Kidney (tissue), 14 donors: ENCODE measurements around the gene FEZF1. TPM values are rescaled to one million over a fixed set of nuclear protein-coding genes. Genes with fewer than 3 reads are reported as not detected.
A peak's percentile ranks its signal among the peaks of the same experiment; 100 is the strongest.

Source experiments
- DNase-seq, 5 donors: peaks; one replicate each; pipeline ENCODE4 v3.0.0-alpha.2; 2013 to 2020
- FAIRE-seq: peaks from 2 replicates; lab custom pipeline; 2012; peaks lifted over from hg19 to GRCh38; lab: Jason Lieb, UNC
- H3K27ac ChIP-seq, 2 donors: one replicate each; pipeline ENCODE4 v1.7.0; 2013; ENCODE audit warnings: low read depth in 2 of 2, low read length in 2 of 2, inconsistent platforms in 1 of 2
- H3K27me3 ChIP-seq: one replicate; pipeline ENCODE4 v1.7.1; 2013; ENCODE audit warnings: low read length, inconsistent platforms; ENCODE audit not compliant: control insufficient read depth, insufficient read depth
- H3K36me3 ChIP-seq, 3 donors: one replicate each; pipeline versions ENCODE4 v1.7.0 to v1.7.1; 2013; ENCODE audit warnings: low read length in 3 of 3, control low read depth in 1 of 3, inconsistent platforms in 1 of 3; ENCODE audit not compliant: insufficient read depth in 3 of 3, control insufficient read depth in 2 of 3
- H3K4me1 ChIP-seq, 3 donors: one replicate each; pipeline versions ENCODE4 v1.7.0 to v1.7.1; 2013; ENCODE audit warnings: low read length in 3 of 3, inconsistent platforms in 1 of 3, low read depth in 1 of 3; ENCODE audit not compliant: control insufficient read depth in 2 of 3, insufficient read depth in 2 of 3
- H3K4me3 ChIP-seq, 3 donors: one replicate each; pipeline versions ENCODE4 v1.7.0 to v1.8.1; 2013; ENCODE audit warnings: low read length in 3 of 3, control low read depth in 1 of 3, inconsistent platforms in 1 of 3
- H3K9ac ChIP-seq, 3 donors: one replicate each; pipeline versions ENCODE4 v1.7.0 to v1.7.1; 2013; ENCODE audit warnings: low read length in 3 of 3, control low read depth in 1 of 3, inconsistent platforms in 1 of 3
- H3K9me3 ChIP-seq, 3 donors: one replicate each; pipeline versions ENCODE4 v1.7.0 to v1.7.1; 2013; ENCODE audit warnings: low read length in 3 of 3, control low read depth in 1 of 3, inconsistent platforms in 1 of 3; ENCODE audit not compliant: control insufficient read depth in 2 of 3, insufficient read depth in 1 of 3
- intact Hi-C: fragments of 100-400 bp; cut with DNase I; formaldehyde crosslinking; loops from one replicate; pipeline ENCODE4 v1.11.1; 2022
- polyA plus RNA-seq: library from polyadenylated mRNA; stranded (reverse); fragments of 350-450 nt; fragmentation: Illumina TruSeq; extraction: RNeasy Lipid Tissue Mini Kit (QIAGEN cat#74804); gene quantifications from one replicate; pipeline ENCODE4 v1.2.3, GENCODE V29; 2014; ENCODE audit warnings: low read depth, low replicate concordance; ENCODE audit not compliant: insufficient read depth
- total RNA-seq: library from RNA; stranded (reverse); fragmentation: NEBNext Ultra II Directional; extraction: Animal tissue kit (Norgen Biotek cat#: 25700); gene quantifications from one replicate; pipeline ENCODE4 v1.2.1, GENCODE V29; 2021
- TF ChIP-seq, protein P1 (sequence below): IDR thresholded peaks from 3 replicates; pipeline ENCODE4 v1.5.1; 2012; ENCODE audit warnings: mild to moderate bottlenecking, moderate library complexity, borderline replicate concordance; ENCODE audit not compliant: insufficient read depth; ENCODE audit errors: extremely low read depth
- donor health status: control.
- donor health status: control.
- donor health status: control.
- donor health status: control.
- donor health status: control.
- donor health status: DM: yes; HTN: yes; CAD: no.
- donor health status: Normal renal cell carcinoma (clear cell type).

The FEZF1 gene
- total and polyA plus RNA-seq, 2 donors from 2014 or later: not detected

DNA sequence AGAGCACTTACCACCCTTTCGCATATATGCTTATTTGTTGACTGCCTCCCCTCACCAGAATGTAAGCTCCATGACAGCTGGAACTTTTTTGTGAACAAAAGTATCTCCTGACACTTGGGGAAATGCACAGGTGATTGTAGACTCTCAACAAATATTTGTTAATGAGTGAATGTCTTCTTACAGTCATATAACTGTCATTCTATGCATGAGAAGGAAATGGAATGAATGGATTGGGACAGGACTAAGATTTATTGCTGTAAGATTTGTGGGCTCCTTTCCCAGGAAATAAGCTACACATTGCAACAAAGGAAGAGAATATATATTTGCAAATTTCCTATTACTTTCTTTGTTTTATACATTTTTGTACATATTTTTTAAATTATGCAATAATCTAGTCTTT lies 48.5 kb downstream of the FEZF1 start:
- no peak for FAIRE-seq
- no peaks in the 10 kb centered on the region for H3K4me1 ChIP-seq

DNA sequence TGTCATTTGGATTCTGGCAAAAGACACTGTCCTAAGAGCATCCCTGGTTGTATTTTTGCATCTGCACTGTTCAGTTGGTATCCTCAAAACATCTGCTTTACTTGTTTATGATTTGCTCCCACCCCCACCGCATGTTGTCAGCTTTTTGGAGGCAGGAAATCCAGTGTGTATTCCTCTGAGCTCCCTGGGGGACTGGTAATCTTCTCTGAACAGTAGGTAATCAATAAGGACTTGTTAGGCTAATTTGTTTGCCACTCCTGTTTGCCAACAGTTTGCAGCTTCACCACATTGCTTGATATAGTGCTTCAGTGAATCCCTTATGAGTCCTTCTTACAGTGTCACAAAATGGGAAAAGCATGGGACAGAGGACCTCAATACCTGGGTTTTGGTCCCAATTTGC lies 49.1 kb downstream of the FEZF1 start:
- TF ChIP-seq, protein P1, sequence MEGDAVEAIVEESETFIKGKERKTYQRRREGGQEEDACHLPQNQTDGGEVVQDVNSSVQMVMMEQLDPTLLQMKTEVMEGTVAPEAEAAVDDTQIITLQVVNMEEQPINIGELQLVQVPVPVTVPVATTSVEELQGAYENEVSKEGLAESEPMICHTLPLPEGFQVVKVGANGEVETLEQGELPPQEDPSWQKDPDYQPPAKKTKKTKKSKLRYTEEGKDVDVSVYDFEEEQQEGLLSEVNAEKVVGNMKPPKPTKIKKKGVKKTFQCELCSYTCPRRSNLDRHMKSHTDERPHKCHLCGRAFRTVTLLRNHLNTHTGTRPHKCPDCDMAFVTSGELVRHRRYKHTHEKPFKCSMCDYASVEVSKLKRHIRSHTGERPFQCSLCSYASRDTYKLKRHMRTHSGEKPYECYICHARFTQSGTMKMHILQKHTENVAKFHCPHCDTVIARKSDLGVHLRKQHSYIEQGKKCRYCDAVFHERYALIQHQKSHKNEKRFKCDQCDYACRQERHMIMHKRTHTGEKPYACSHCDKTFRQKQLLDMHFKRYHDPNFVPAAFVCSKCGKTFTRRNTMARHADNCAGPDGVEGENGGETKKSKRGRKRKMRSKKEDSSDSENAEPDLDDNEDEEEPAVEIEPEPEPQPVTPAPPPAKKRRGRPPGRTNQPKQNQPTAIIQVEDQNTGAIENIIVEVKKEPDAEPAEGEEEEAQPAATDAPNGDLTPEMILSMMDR: no peak
- H3K27me3 ChIP-seq: no peaks in the 10 kb centered on the region
- no peaks in the 10 kb centered on the region for H3K4me1 ChIP-seq
- no peak for DNase-seq
- intact Hi-C loops: no loop called here
- no peaks in the 10 kb centered on the region for H3K9me3 ChIP-seq
- no peak overlapping the region for H3K27ac ChIP-seq
- H3K36me3 ChIP-seq: no peaks in the 10 kb centered on the region
- FAIRE-seq: no peak
- no peak overlapping the region for H3K4me3 ChIP-seq
- H3K9ac ChIP-seq: no peak overlapping the region

More for the DNA sequence above, 48.5 kb downstream of the FEZF1 start:
- Histone ChIP-seq H3K27me3 (no peaks in the 10 kb centered on the region), H3K9me3 (no peaks in the 10 kb centered on the region), H3K36me3 (no peaks in the 10 kb centered on the region), H3K4me3 (no peak overlapping the region), H3K9ac (no peak overlapping the region), H3K27ac (no peak overlapping the region)
- intact Hi-C loops: no loop called here
- TF ChIP-seq, protein P1: no peak
- DNase-seq: peak in 2 of 5 donors; percentile 30 to 38

Other genes starting within 250 kb of the FEZF1 start
- gene AASS, start 160.5 kb downstream of the FEZF1 start, total RNA-seq: 24.2 TPM
- 4.9 TPM for gene AASS, start 160.5 kb downstream of the FEZF1 start, polyA plus RNA-seq